Measurements from ENCODE around the gene CTNND2. TPM values are rescaled to one million over a fixed set of nuclear protein-coding genes. Genes with fewer than 3 reads are reported as not detected.

Gene CTNND2
- total and polyA plus RNA-seq, 10 of the 15 experiments (the other 5 are each of a cell fraction or from before 2014, with no cell fraction given), result 0.02 to 0.16 (median 0.04) TPM; not detected in 7

- ChIA-PET CTCF (no interaction called here), RAD21 (ENCODE audit: unreplicated experiment) (no interaction called here), POLR2A (no interaction called here), SMC1A (ENCODE audit: uncharacterized antibody, unreplicated experiment) (no interaction called here)
- H3K4me1 ChIP-seq (ENCODE audit: control insufficient read depth, insufficient read depth, low read length), result no peaks in the 10 kb centered on the region
- ATAC-seq (no peak), DNase-seq (ENCODE audit: low read depth, low spot score) (no peak), FAIRE-seq (no peak)
- no peak overlapping the region for H3K4me3 ChIP-seq
- no TSS peak for BruUV-seq (replicated peaks)
- H3K79me2 ChIP-seq (ENCODE audit: control insufficient read depth, insufficient read depth, low read length), result no peaks in the 10 kb centered on the region
- H3K9me3 ChIP-seq (replicated peaks; ENCODE audit: control insufficient read depth, insufficient read depth, low read length), result no peaks in the 10 kb centered on the region
- TF ChIP-seq FOXK2 (IDR thresholded peaks at IDR 0.05) (no peak), NFYA (IDR thresholded peaks at IDR 0.05; ENCODE audit: borderline replicate concordance, low read depth, low read length) (no peak), NFIC (IDR thresholded peaks at IDR 0.05; ENCODE audit: low read depth, low read length) (no peak), SMAD1 (IDR thresholded peaks at IDR 0.05; ENCODE audit: low read depth, partially characterized antibody) (no peak), ZZZ3 (IDR thresholded peaks at IDR 0.05; ENCODE audit: control insufficient read depth, insufficient read length, low read depth) (no peak)
- TF ChIP-seq, protein P1, sequence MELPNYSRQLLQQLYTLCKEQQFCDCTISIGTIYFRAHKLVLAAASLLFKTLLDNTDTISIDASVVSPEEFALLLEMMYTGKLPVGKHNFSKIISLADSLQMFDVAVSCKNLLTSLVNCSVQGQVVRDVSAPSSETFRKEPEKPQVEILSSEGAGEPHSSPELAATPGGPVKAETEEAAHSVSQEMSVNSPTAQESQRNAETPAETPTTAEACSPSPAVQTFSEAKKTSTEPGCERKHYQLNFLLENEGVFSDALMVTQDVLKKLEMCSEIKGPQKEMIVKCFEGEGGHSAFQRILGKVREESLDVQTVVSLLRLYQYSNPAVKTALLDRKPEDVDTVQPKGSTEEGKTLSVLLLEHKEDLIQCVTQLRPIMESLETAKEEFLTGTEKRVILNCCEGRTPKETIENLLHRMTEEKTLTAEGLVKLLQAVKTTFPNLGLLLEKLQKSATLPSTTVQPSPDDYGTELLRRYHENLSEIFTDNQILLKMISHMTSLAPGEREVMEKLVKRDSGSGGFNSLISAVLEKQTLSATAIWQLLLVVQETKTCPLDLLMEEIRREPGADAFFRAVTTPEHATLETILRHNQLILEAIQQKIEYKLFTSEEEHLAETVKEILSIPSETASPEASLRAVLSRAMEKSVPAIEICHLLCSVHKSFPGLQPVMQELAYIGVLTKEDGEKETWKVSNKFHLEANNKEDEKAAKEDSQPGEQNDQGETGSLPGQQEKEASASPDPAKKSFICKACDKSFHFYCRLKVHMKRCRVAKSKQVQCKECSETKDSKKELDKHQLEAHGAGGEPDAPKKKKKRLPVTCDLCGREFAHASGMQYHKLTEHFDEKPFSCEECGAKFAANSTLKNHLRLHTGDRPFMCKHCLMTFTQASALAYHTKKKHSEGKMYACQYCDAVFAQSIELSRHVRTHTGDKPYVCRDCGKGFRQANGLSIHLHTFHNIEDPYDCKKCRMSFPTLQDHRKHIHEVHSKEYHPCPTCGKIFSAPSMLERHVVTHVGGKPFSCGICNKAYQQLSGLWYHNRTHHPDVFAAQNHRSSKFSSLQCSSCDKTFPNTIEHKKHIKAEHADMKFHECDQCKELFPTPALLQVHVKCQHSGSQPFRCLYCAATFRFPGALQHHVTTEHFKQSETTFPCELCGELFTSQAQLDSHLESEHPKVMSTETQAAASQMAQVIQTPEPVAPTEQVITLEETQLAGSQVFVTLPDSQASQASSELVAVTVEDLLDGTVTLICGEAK (IDR thresholded peaks at IDR 0.05; ENCODE audit: borderline replicate concordance), result no peak
- WGBS (ENCODE audit: insufficient coverage, insufficient replicate concordance, low lambda C conversion rate, missing lambda C conversion rate), result 67% methylated on average over 1 of the region's 1 CpG
- H4K20me1 ChIP-seq (ENCODE audit: control insufficient read depth, insufficient read depth), result no peaks in the 10 kb centered on the region
- intact Hi-C loops (cut with micrococcal nuclease; ENCODE audit: unreplicated experiment), result no loop called here
- no peaks in the 10 kb centered on the region for H3K36me3 ChIP-seq (ENCODE audit: control insufficient read depth in 2 of 2, insufficient read depth in 2 of 2, low read length in 1 of 2)
- no peak overlapping the region for H3K4me2 ChIP-seq (ENCODE audit: control insufficient read depth, insufficient read depth)
- no peaks in the 10 kb centered on the region for H3K27me3 ChIP-seq (replicated peaks in 1 of 2; ENCODE audit: control insufficient read depth in 2 of 2, insufficient read depth in 2 of 2, low read length in 1 of 2)
- in situ Hi-C loops (cut with MboI), result no loop called here
- no peak overlapping the region for H3K27ac ChIP-seq (ENCODE audit: control insufficient read depth, insufficient read depth)
- no peak overlapping the region for H2AFZ ChIP-seq (ENCODE audit: control insufficient read depth, low read depth, low read length)
- H3K9ac ChIP-seq (ENCODE audit: control insufficient read depth, insufficient read depth, low read length), result no peak overlapping the region
These were observed 533.2 kb downstream of the CTNND2 start for GRCh38 chr5:11371021-11371420.

Data from GM12878 (cell line).